Lung microvascular endothelial cell (primary cell): ENCODE results near the gene FADS3. TPM values are rescaled to one million over a fixed set of nuclear protein-coding genes. Genes with fewer than 3 reads are reported as not detected.

Experiments
- DNase-seq, 2 donors: peaks; one replicate each; pipeline versions ENCODE4 v3.0.0 to v3.0.0-alpha.2; 2010; ENCODE audit warnings: low read depth in 2 of 2
- total RNA-seq: library from RNA; depleted of rRNA; stranded (reverse); fragments of >200 nt; gene quantifications from 2 replicates; pipeline ENCODE4 v1.2.1, GENCODE V29; 2014

FADS3 gene
- total RNA-seq, 1 donor from 2014 or later = 128 TPM

GRCh38 chr11:61881397-61881796 is 9.9 kb downstream of the FADS3 start:
- peak in 1 of 2 donors; percentile 72 for DNase-seq

- DNase-seq = no peak
Observed at GRCh38 chr11:61880454-61880853, 10.9 kb downstream of the FADS3 start.

GRCh38 chr11:61880031-61880430 is 11.3 kb downstream of the FADS3 start:
- no peak for DNase-seq

- DNase-seq = no peak
Observed at GRCh38 chr11:61879152-61879551, 12.2 kb downstream of the FADS3 start.

GRCh38 chr11:61875698-61876097 is 15.6 kb downstream of the FADS3 start:
- DNase-seq = no peak

GRCh38 chr11:61874853-61875252 is 16.5 kb downstream of the FADS3 start:
- no peak for DNase-seq

- no peak for DNase-seq
Observed at GRCh38 chr11:61874377-61874809, 17.0 kb downstream of the FADS3 start.

GRCh38 chr11:61873588-61874376 is 17.6 kb downstream of the FADS3 start:
- DNase-seq = no peak

GRCh38 chr11:61872935-61873565 is 18.3 kb downstream of the FADS3 start:
- no peak for DNase-seq

- peak; percentile 79 to 84 for DNase-seq
Observed at GRCh38 chr11:61871158-61871597, 20.2 kb downstream of the FADS3 start.

GRCh38 chr11:61870541-61871031 is 20.8 kb downstream of the FADS3 start:
- no peak for DNase-seq

GRCh38 chr11:61869708-61870451 is 21.5 kb downstream of the FADS3 start:
- no peak for DNase-seq

GRCh38 chr11:61869429-61869707 is 22.0 kb downstream of the FADS3 start:
- DNase-seq = no peak

GRCh38 chr11:61868571-61869428 is 22.5 kb downstream of the FADS3 start:
- DNase-seq = no peak

- DNase-seq = no peak
Observed at GRCh38 chr11:61866958-61867343, 24.4 kb downstream of the FADS3 start.

GRCh38 chr11:61866231-61866957 is 25.0 kb downstream of the FADS3 start:
- DNase-seq = no peak

- DNase-seq = no peak
Observed at GRCh38 chr11:61864814-61865775, 26.2 kb downstream of the FADS3 start.

GRCh38 chr11:61863548-61864081 is 27.7 kb downstream of the FADS3 start:
- DNase-seq = no peak
